CD4-positive, CD25-positive, alpha-beta regulatory T cell (primary cell): ENCODE data around the gene TMPRSS9. TPM values are rescaled to one million over a fixed set of nuclear protein-coding genes. Genes with fewer than 3 reads are reported as not detected.

Experiments
- ATAC-seq, 2 donors: fragments of 150-1000 bp; cut with Tn5 transposase; one replicate each; pipeline ENCODE4 v1.10.0; 2021; ENCODE audit warnings: low read depth in 2 of 2, moderate number of reproducible peaks in 2 of 2, moderate library complexity in 1 of 2
- DNase-seq, 3 donors: peaks; one replicate each; pipeline versions ENCODE4 v3.0.0 to v3.0.0-alpha.2; 2012 to 2022; ENCODE audit warnings: mixed read lengths in 1 of 3
- H3K27ac ChIP-seq: one replicate; pipeline ENCODE4 v1.7.0; 2013; ENCODE audit warnings: mild to moderate bottlenecking, low read length; ENCODE audit not compliant: insufficient read depth, poor library complexity, severe bottlenecking
- H3K27me3 ChIP-seq: one replicate; pipeline ENCODE4 v1.7.0; 2013; ENCODE audit warnings: low read length; ENCODE audit not compliant: control insufficient read depth, insufficient read depth
- H3K36me3 ChIP-seq: one replicate; pipeline ENCODE4 v1.7.0; 2013; ENCODE audit warnings: mild to moderate bottlenecking, low read length, moderate library complexity; ENCODE audit not compliant: control insufficient read depth, insufficient read depth
- H3K4me1 ChIP-seq: 2 replicates; pipeline ENCODE4 v1.7.0; 2013; ENCODE audit warnings: mild to moderate bottlenecking, low read length; ENCODE audit not compliant: insufficient read depth, control insufficient read depth, poor library complexity, severe bottlenecking
- H3K4me3 ChIP-seq: one replicate; pipeline ENCODE4 v1.7.0; 2013; ENCODE audit warnings: low read depth, mild to moderate bottlenecking, low read length, moderate library complexity
- H3K9me3 ChIP-seq, 2 experiments: 1 replicate in 1 of 2; 2 replicates in 1 of 2; pipeline ENCODE4 v1.7.0; 2013; ENCODE audit warnings: low read length in 2 of 2, mild to moderate bottlenecking in 1 of 2, moderate library complexity in 1 of 2; ENCODE audit not compliant: control insufficient read depth in 2 of 2
- H3K27ac Mint-ChIP-seq, 3 donors: one replicate each; pipeline ENCODE4 v1.8.0; 2020 to 2022; ENCODE audit warnings: mild to moderate bottlenecking in 3 of 3, mixed read lengths in 3 of 3, moderate library complexity in 2 of 3
- H3K27me3 Mint-ChIP-seq: one replicate; pipeline ENCODE4 v1.8.0; 2022; ENCODE audit warnings: mild to moderate bottlenecking, mixed read lengths
- H3K36me3 Mint-ChIP-seq: one replicate; pipeline ENCODE4 v1.8.0; 2020; ENCODE audit warnings: mixed read lengths
- H3K4me1 Mint-ChIP-seq, 4 donors: one replicate each; pipeline ENCODE4 v1.8.0; 2020 to 2022; ENCODE audit warnings: mixed read lengths in 4 of 4, mild to moderate bottlenecking in 1 of 4
- H3K4me3 Mint-ChIP-seq, 4 donors: one replicate each; pipeline ENCODE4 v1.8.0; 2020 to 2022; ENCODE audit warnings: mild to moderate bottlenecking in 4 of 4, mixed read lengths in 4 of 4, moderate library complexity in 3 of 4
- H3K9me3 Mint-ChIP-seq, 7 donors: one replicate each; pipeline ENCODE4 v1.8.0; 2020 to 2022; ENCODE audit warnings: mixed read lengths in 7 of 7, mild to moderate bottlenecking in 3 of 7, moderate library complexity in 2 of 7
- polyA plus RNA-seq, 4 donors: library from polyadenylated mRNA; unstranded; fragments of 300-500 nt; fragmentation: Illumina TruSeq; gene quantifications; one replicate each; pipeline ENCODE4 v1.2.3, GENCODE V29; 2021
- total RNA-seq: library from RNA; stranded (reverse); gene quantifications from one replicate; pipeline ENCODE4 v1.2.3, GENCODE V29; 2022

Gene TMPRSS9
- total and polyA plus RNA-seq, 5 donors from 2014 or later, result 0.17 TPM; not detected in 4

GRCh38 chr19:2325281-2326046 lies 34.6 kb upstream of the TMPRSS9 start:
- H3K4me3 Mint-ChIP-seq, result peak overlapping the region; percentile 61 to 99 (median 96)
- H3K9me3 ChIP-seq, result no peaks in the 10 kb centered on the region
- peak overlapping the region in 2 of 3 donors; percentile 1 to 79 for H3K27ac Mint-ChIP-seq
- peaks cover 24% of the 10 kb centered on the region for H3K4me1 ChIP-seq
- no peak overlapping the region for H3K27ac ChIP-seq
- H3K4me1 Mint-ChIP-seq, result peaks cover 5 to 46% (median 29%) of the 10 kb centered on the region in 4 donors
- peaks cover 11% of the 10 kb centered on the region for H3K36me3 ChIP-seq
- DNase-seq, result no peak
- ATAC-seq, result no peak
- peaks cover 17% of the 10 kb centered on the region for H3K36me3 Mint-ChIP-seq
- no peak overlapping the region for H3K4me3 ChIP-seq
- H3K27me3 ChIP-seq, result no peaks in the 10 kb centered on the region
- no peaks in the 10 kb centered on the region for H3K27me3 Mint-ChIP-seq
- H3K9me3 Mint-ChIP-seq, result no peaks in the 10 kb centered on the region

- Histone ChIP-seq H3K27ac (peak overlapping the region; percentile 80), H3K4me3 (no peak overlapping the region), H3K36me3 (peaks cover 8% of the 10 kb centered on the region), H3K4me1 (peaks cover 24% of the 10 kb centered on the region), H3K9me3 (no peaks in the 10 kb centered on the region), H3K27me3 (no peaks in the 10 kb centered on the region)
- H3K36me3 Mint-ChIP-seq, result peaks cover 17% of the 10 kb centered on the region
- ATAC-seq (no peak), DNase-seq (no peak)
- H3K27me3 Mint-ChIP-seq, result no peaks in the 10 kb centered on the region
- H3K27ac Mint-ChIP-seq, result peak overlapping the region; percentile 71 to 99 (median 83)
- H3K4me1 Mint-ChIP-seq, result peaks cover 5 to 57% (median 33%) of the 10 kb centered on the region in 4 donors
- H3K4me3 Mint-ChIP-seq, result peak overlapping the region; percentile 92 to 99 (median 99)
- H3K9me3 Mint-ChIP-seq, result no peaks in the 10 kb centered on the region
These were observed 33.2 kb upstream of the TMPRSS9 start for GRCh38 chr19:2326699-2327360.

- H3K27me3 Mint-ChIP-seq, result no peaks in the 10 kb centered on the region
- H3K36me3 ChIP-seq, result peaks cover 8% of the 10 kb centered on the region
- H3K27ac Mint-ChIP-seq, result peak overlapping the region; percentile 93 to 99 (median 99)
- peak overlapping the region; percentile 92 to 99 (median 99) for H3K4me3 Mint-ChIP-seq
- peaks cover 28% of the 10 kb centered on the region for H3K4me1 ChIP-seq
- H3K27me3 ChIP-seq, result no peaks in the 10 kb centered on the region
- peaks cover 5 to 64% (median 33%) of the 10 kb centered on the region in 4 donors for H3K4me1 Mint-ChIP-seq
- ATAC-seq, result peak; percentile 52 to 57
- H3K9me3 Mint-ChIP-seq, result no peaks in the 10 kb centered on the region
- peaks cover 17% of the 10 kb centered on the region for H3K36me3 Mint-ChIP-seq
- peak overlapping the region; percentile 87 for H3K4me3 ChIP-seq
- peak; percentile 51 to 95 (median 72) for DNase-seq
- H3K9me3 ChIP-seq, result no peaks in the 10 kb centered on the region
- peak overlapping the region; percentile 80 for H3K27ac ChIP-seq
These were observed 32.2 kb upstream of the TMPRSS9 start for GRCh38 chr19:2327773-2328400.

GRCh38 chr19:2328401-2329148 lies 31.5 kb upstream of the TMPRSS9 start, which contains the start of the genes LSM7 and SPPL2B:
Gene LSM7, minus strand, starts transcription at chr19:2328586. Its CDS starts 20 bp downstream, at chr19:2328566.
Gene SPPL2B, plus strand, starts transcription at chr19:2328684. Its CDS starts 26 bp downstream, at chr19:2328710.
- Mint-ChIP-seq H3K9me3 (no peaks in the 10 kb centered on the region), H3K36me3 (peaks cover 17% of the 10 kb centered on the region), H3K27me3 (no peaks in the 10 kb centered on the region), H3K4me3 (peak within 1 kb of the TSS; percentile 92 to 99 (median 99)), H3K4me1 (peaks cover 5 to 68% (median 33%) of the 10 kb centered on the region in 4 donors), H3K27ac (peak within 1 kb of the TSS; percentile 93 to 99 (median 99))
- ATAC-seq, result peak; percentile 79 to 85
- H3K27ac ChIP-seq, result peak within 1 kb of the TSS; percentile 80
- H3K4me3 ChIP-seq, result peak within 1 kb of the TSS; percentile 87
- no peaks in the 10 kb centered on the region for H3K9me3 ChIP-seq
- DNase-seq, result peak; percentile 91 to 93 (median 91)
- peaks cover 28% of the 10 kb centered on the region for H3K4me1 ChIP-seq
- peaks cover 8% of the 10 kb centered on the region for H3K36me3 ChIP-seq
- no peaks in the 10 kb centered on the region for H3K27me3 ChIP-seq

DNA sequence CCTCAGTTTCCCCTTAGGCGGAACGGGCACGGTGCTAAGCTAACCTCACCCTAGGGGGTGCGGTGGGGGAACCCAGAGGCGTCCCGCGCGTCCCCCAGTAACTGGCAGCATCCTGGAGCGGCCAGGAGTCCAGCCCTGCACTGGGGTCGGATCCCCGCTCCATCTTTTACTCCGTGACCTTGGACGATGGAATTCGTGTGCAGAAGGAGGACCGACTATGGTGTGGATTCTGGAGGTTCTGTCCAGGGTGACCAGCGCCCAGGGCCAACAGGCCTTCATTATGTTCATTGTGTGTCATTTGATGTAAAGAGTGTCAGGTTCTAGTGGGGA lies 31.0 kb upstream of the TMPRSS9 start:
- no peaks in the 10 kb centered on the region for H3K27me3 ChIP-seq
- peak overlapping the region; percentile 89 to 94 (median 91) for H3K4me3 Mint-ChIP-seq
- no peaks in the 10 kb centered on the region for H3K9me3 ChIP-seq
- peak overlapping the region; percentile 64 for H3K4me3 ChIP-seq
- no peaks in the 10 kb centered on the region for H3K27me3 Mint-ChIP-seq
- H3K4me1 ChIP-seq, result peaks cover 28% of the 10 kb centered on the region
- H3K36me3 ChIP-seq, result peaks cover 8% of the 10 kb centered on the region
- peaks cover 17% of the 10 kb centered on the region for H3K36me3 Mint-ChIP-seq
- ATAC-seq (no peak), DNase-seq (no peak)
- H3K27ac Mint-ChIP-seq, result peak overlapping the region; percentile 70 to 82 (median 80)
- H3K27ac ChIP-seq, result peak overlapping the region; percentile 80
- no peaks in the 10 kb centered on the region for H3K9me3 Mint-ChIP-seq
- H3K4me1 Mint-ChIP-seq, result peaks cover 5 to 70% (median 33%) of the 10 kb centered on the region in 4 donors

DNA sequence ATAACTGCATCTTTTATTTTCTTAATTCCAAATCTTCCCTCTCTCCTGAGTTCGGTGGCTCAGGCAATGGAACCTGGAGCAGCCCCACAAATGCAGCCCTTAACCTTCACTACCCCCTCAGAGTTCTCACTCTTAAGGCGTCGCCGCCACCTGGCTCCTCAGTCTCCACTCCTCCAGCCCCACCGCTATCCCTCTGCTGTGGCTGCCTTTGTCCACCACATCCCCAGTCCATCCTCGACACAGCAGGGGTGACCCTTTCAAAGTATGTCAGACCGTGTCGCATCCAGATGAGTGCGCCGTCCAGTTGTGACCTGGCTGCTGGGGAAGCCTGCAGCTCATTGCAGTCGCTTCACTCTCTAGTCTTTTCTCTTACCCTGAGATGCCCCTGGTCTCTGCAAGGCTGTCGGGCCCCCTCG lies 30.6 kb upstream of the TMPRSS9 start:
- Histone ChIP-seq H3K36me3 (peaks cover 6% of the 10 kb centered on the region), H3K9me3 (no peaks in the 10 kb centered on the region), H3K4me3 (peak overlapping the region; percentile 64), H3K27ac (no peak overlapping the region), H3K27me3 (no peaks in the 10 kb centered on the region), H3K4me1 (peaks cover 28% of the 10 kb centered on the region)
- Mint-ChIP-seq H3K27me3 (no peaks in the 10 kb centered on the region), H3K36me3 (peaks cover 15% of the 10 kb centered on the region), H3K4me3 (peak overlapping the region; percentile 89 to 94 (median 91)), H3K27ac (peak overlapping the region; percentile 70 to 82 (median 80)), H3K9me3 (no peaks in the 10 kb centered on the region), H3K4me1 (peaks cover 5 to 70% (median 33%) of the 10 kb centered on the region in 4 donors)
- DNase-seq (no peak), ATAC-seq (no peak)

DNA sequence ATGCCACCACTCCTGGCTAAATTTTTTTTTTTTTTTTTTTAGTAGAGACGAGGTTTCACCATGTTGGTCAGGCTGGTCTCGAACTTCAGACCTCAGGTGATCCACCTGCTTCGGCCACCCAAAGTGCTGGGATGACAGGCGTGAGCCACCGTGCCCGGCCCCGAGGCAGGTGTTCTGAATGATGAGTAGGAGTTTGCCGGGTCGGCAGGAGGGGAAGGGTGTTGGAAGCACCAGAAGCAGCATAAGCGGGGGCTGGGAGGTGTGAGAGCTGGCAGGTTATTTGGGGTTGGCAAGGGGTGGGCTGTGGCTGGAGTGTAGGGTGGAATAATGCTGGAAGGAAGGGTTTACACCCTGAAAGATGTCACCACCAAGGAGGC lies 29.8 kb upstream of the TMPRSS9 start:
- H3K4me3 Mint-ChIP-seq, result peak overlapping the region; percentile 67 to 92 (median 84)
- no peak for DNase-seq
- peak overlapping the region in 2 of 3 donors; percentile 65 to 89 for H3K27ac Mint-ChIP-seq
- ATAC-seq, result no peak
- H3K4me3 ChIP-seq, result no peak overlapping the region
- peaks cover 14% of the 10 kb centered on the region for H3K36me3 Mint-ChIP-seq
- no peak overlapping the region for H3K27ac ChIP-seq
- no peaks in the 10 kb centered on the region for H3K27me3 Mint-ChIP-seq
- H3K9me3 Mint-ChIP-seq, result no peaks in the 10 kb centered on the region
- H3K4me1 Mint-ChIP-seq, result peaks cover 5 to 70% (median 33%) of the 10 kb centered on the region in 4 donors
- no peaks in the 10 kb centered on the region for H3K27me3 ChIP-seq
- H3K9me3 ChIP-seq, result no peaks in the 10 kb centered on the region
- peaks cover 28% of the 10 kb centered on the region for H3K4me1 ChIP-seq
- H3K36me3 ChIP-seq, result peaks cover 3% of the 10 kb centered on the region
